IMR-90 (cell line): Measurements from ENCODE around the gene CPD. TPM values are rescaled to one million over a fixed set of nuclear protein-coding genes. Genes with fewer than 3 reads are reported as not detected.

ENCODE experiments used
- ATAC-seq: fragments of 200-7000 bp; cut with Tn5 transposase; 2 replicates; pipeline ENCODE4 v1.9.1; 2020; ENCODE audit warnings: low read depth, mild to moderate bottlenecking, moderate library complexity
- BruUV-seq: library from RNA; stranded (reverse); fragments of 400-500 nt; replicated peaks from 2 replicates; lab custom pipeline; 2021; lab: Mats Ljungman, UMichigan
- CTCF ChIA-PET: fragments of 300-600 bp; formaldehyde crosslinking; extraction: SDS; loops from one replicate; lab custom pipeline; 2021; ENCODE audit warnings: antibody characterized with exemption; lab: Yijun Ruan, JAX
- POLR2A ChIA-PET: fragments of 300-600 bp; sonication (Branson Sonifier 250); formaldehyde crosslinking; loops from one replicate; lab custom pipeline; 2022; ENCODE audit warnings: antibody characterized with exemption; ENCODE audit not compliant: unreplicated experiment; lab: Charles Lee
- DNase-seq: peaks from one replicate; pipeline ENCODE4 v3.0.0; 2013
- H2AFZ ChIP-seq: replicated peaks from 2 replicates; pipeline ENCODE3; 2013; ENCODE audit warnings: low read length, mild to moderate bottlenecking; ENCODE audit not compliant: poor library complexity
- H2AK5ac ChIP-seq: 2 replicates; pipeline ENCODE4 v1.6.1; 2013; ENCODE audit warnings: low read depth, low read length, inconsistent platforms
- H2AK9ac ChIP-seq: replicated peaks from 2 replicates; pipeline ENCODE3; 2013; ENCODE audit warnings: mild to moderate bottlenecking, low read depth, low read length, moderate library complexity; ENCODE audit not compliant: poor library complexity
- H2BK120ac ChIP-seq: 2 replicates; pipeline ENCODE4 v1.6.1; 2013; ENCODE audit warnings: low read depth, low read length, inconsistent platforms
- H2BK15ac ChIP-seq: 3 replicates; pipeline ENCODE4 v1.6.1; 2013; ENCODE audit warnings: low read depth, low read length, inconsistent platforms
- H2BK20ac ChIP-seq: 2 replicates; pipeline ENCODE4 v1.6.1; 2013; ENCODE audit warnings: low read depth, mild to moderate bottlenecking, inconsistent platforms, low read length, moderate library complexity
- H2BK5ac ChIP-seq: 2 replicates; pipeline ENCODE4 v1.6.1; 2013; ENCODE audit warnings: mild to moderate bottlenecking, low read depth, low read length, inconsistent platforms; ENCODE audit not compliant: poor library complexity, severe bottlenecking
- H3K14ac ChIP-seq: replicated peaks from 2 replicates; pipeline ENCODE4 v1.6.1; 2013; ENCODE audit warnings: low read depth, low read length, inconsistent platforms
- H3K18ac ChIP-seq: 2 replicates; pipeline ENCODE4 v1.6.1; 2013; ENCODE audit warnings: low read depth, low read length, control low read depth
- H3K23ac ChIP-seq: 2 replicates; pipeline ENCODE4 v1.6.1; 2013; ENCODE audit warnings: low read depth, low read length, inconsistent platforms
- H3K27ac ChIP-seq: 2 replicates; pipeline ENCODE4 v1.5.1; 2013; ENCODE audit warnings: mild to moderate bottlenecking, control low read depth, low read length; ENCODE audit not compliant: insufficient read depth
- H3K27me3 ChIP-seq: 2 replicates; pipeline ENCODE4 v1.6.1; 2013; ENCODE audit warnings: low read length; ENCODE audit not compliant: control insufficient read depth, insufficient read depth
- H3K36me3 ChIP-seq: 2 replicates; pipeline ENCODE4 v1.6.1; 2013; ENCODE audit warnings: low read length, mixed read lengths; ENCODE audit not compliant: control insufficient read depth, insufficient read depth
- H3K4ac ChIP-seq: 2 replicates; pipeline ENCODE4 v1.6.1; 2013; ENCODE audit warnings: low read depth, low read length, inconsistent platforms
- H3K4me1 ChIP-seq: 2 replicates; pipeline ENCODE4 v1.6.1; 2013; ENCODE audit warnings: low read length, mixed read lengths; ENCODE audit not compliant: control insufficient read depth, insufficient read depth
- H3K4me2 ChIP-seq: 2 replicates; pipeline ENCODE4 v1.6.1; 2013; ENCODE audit warnings: low read depth, mild to moderate bottlenecking, control low read depth, low read length, moderate library complexity
- H3K4me3 ChIP-seq: 2 replicates; pipeline ENCODE4 v1.5.1; 2013; ENCODE audit warnings: low read depth, mild to moderate bottlenecking, control low read depth, low read length, moderate library complexity; ENCODE audit not compliant: insufficient read depth
- H3K56ac ChIP-seq: 2 replicates; pipeline ENCODE4 v1.6.1; 2013; ENCODE audit warnings: low read length, inconsistent platforms; ENCODE audit not compliant: insufficient read depth; ENCODE audit errors: extremely low read depth
- H3K79me1 ChIP-seq, 2 experiments: 2 replicates each; pipeline ENCODE4 v1.6.1; 2013; ENCODE audit warnings: low read length in 2 of 2, inconsistent platforms in 1 of 2, low read depth in 1 of 2
- H3K9ac ChIP-seq: 2 replicates; pipeline ENCODE4 v1.6.1; 2013; ENCODE audit warnings: low read depth, low read length, control low read depth
- H3K9me1 ChIP-seq: 2 replicates; pipeline ENCODE4 v1.6.1; 2013; ENCODE audit warnings: low read length, inconsistent platforms; ENCODE audit not compliant: insufficient read depth
- H3K9me3 ChIP-seq: 2 replicates; pipeline ENCODE4 v1.6.1; 2013; ENCODE audit warnings: low read length; ENCODE audit not compliant: control insufficient read depth, insufficient read depth
- H4K20me1 ChIP-seq: 2 replicates; pipeline ENCODE4 v1.6.1; 2013; ENCODE audit warnings: low read length, inconsistent platforms; ENCODE audit not compliant: insufficient read depth
- H4K5ac ChIP-seq: 2 replicates; pipeline ENCODE4 v1.6.1; 2013; ENCODE audit warnings: mild to moderate bottlenecking, low read depth, low read length, control low read depth
- H4K8ac ChIP-seq, 2 experiments: 2 replicates each; pipeline ENCODE4 v1.6.1; 2013; ENCODE audit warnings: low read depth in 2 of 2, low read length in 2 of 2, control low read depth in 1 of 2, inconsistent platforms in 1 of 2
- H4K91ac ChIP-seq: 2 replicates; pipeline ENCODE4 v1.6.1; 2013; ENCODE audit warnings: low read depth, low read length, inconsistent platforms; ENCODE audit not compliant: insufficient read depth
- CEBPB ChIP-seq: IDR thresholded peaks from 2 replicates; pipeline ENCODE4 v1.6.1; 2012; ENCODE audit warnings: low read depth, low read length, improper control_type of control experiment
- CHD1 ChIP-seq: IDR thresholded peaks from 2 replicates; pipeline ENCODE4 v1.6.1; 2012; ENCODE audit warnings: low read depth, low read length, improper control_type of control experiment
- FOS ChIP-seq: fragments of 150-350 bp; IDR thresholded peaks from 2 replicates; pipeline ENCODE4 v1.6.1; 2016; ENCODE audit warnings: low read depth, low read length
- MAZ ChIP-seq: IDR thresholded peaks from 2 replicates; pipeline ENCODE4 v1.6.1; 2012; ENCODE audit warnings: low read depth, mild to moderate bottlenecking, low read length, improper control_type of control experiment, moderate library complexity, borderline replicate concordance
- NFE2L2 ChIP-seq: fragments of 150-350 bp; IDR thresholded peaks from 2 replicates; pipeline ENCODE4 v1.6.1; 2016; ENCODE audit warnings: low read depth, mild to moderate bottlenecking, low read length
- RAD21 ChIP-seq: IDR thresholded peaks from 2 replicates; pipeline ENCODE4 v1.6.1; 2012; ENCODE audit warnings: low read length, improper control_type of control experiment
- WGBS, 2 experiments: methylation state at CpG; one replicate each; pipeline versions ENCODE4 v1.1.5 to v1.1.7; 2013; ENCODE audit warnings: missing lambda C conversion rate in 2 of 2; ENCODE audit not compliant: insufficient read length in 1 of 2; ENCODE audit errors: extremely low coverage in 2 of 2; 5-methylcytosine and 5-hydroxymethylcytosine counted together
- dilution Hi-C: fragments of 300-500 bp; cut with HindIII; formaldehyde crosslinking; loops from one replicate; pipeline ENCODE4 v1.14.3; 2018; ENCODE audit warnings: low sequenced_read_pairs; ENCODE audit not compliant: unreplicated experiment
- in situ Hi-C: fragments of 300-500 bp; cut with MboI; formaldehyde crosslinking; loops from 3 replicates; pipeline ENCODE4 v1.14.3; 2019; ENCODE audit warnings: low sequenced_read_pairs, inconsistent platforms, mixed read lengths
- intact Hi-C: fragments of 100-400 bp; cut with micrococcal nuclease; formaldehyde crosslinking; loops from 2 replicates; pipeline ENCODE4 v1.10.0; 2022
- polyA plus RNA-seq, 3 experiments: library from polyadenylated mRNA; depleted of rRNA; stranded (reverse); fragments of >200 nt; gene quantifications; 2 replicates each; pipeline ENCODE4 v1.2.3, GENCODE V29; 2012; ENCODE audit warnings: low replicate concordance in 1 of 3
- total RNA-seq: library from RNA; depleted of rRNA; stranded (reverse); fragments of >200 nt; gene quantifications from 2 replicates; pipeline ENCODE4 v1.2.3, GENCODE V29; 2012
- TF ChIP-seq, protein P1 (sequence below): fragments of 150-350 bp; IDR thresholded peaks from 2 replicates; pipeline ENCODE4 v1.6.1; 2017; ENCODE audit warnings: mild to moderate bottlenecking, antibody characterized with exemption, low read length, low read depth
- TF ChIP-seq, protein P2 (sequence below): fragments of 150-350 bp; IDR thresholded peaks from 2 replicates; pipeline ENCODE4 v1.6.1; 2016; ENCODE audit warnings: low read depth, mild to moderate bottlenecking, low read length, moderate library complexity, borderline replicate concordance
- TF ChIP-seq, protein P3 (sequence below): conservative IDR thresholded peaks from 2 replicates; pipeline ENCODE4 v1.5.1; 2012; ENCODE audit warnings: mild to moderate bottlenecking, low read depth, low read length, improper control_type of control experiment

CPD gene
- total and polyA plus RNA-seq, 2 of the 4 experiments (the other 2 are of a cell fraction): 23.4 to 94.5 TPM

DNA sequence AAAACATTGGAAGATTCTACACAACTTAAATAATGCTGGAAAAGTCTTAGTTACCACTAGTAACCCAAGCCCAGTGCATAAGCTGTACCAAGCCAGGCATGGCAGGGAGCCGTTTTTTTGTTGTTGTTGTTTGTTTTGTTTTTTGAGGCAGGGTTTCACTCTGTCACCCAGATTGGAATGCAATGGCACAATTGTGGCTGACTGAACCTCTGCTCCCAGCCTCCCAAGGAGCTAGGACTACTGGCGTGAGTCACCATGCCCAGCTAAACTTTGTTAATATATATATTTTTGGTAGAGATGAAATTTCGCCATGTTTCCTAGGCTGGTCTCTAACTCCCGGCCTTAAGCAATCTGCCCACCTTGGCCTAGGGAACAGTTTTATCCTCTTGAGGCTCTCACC lies 44.3 kb upstream of the CPD start:
- dilution Hi-C loops (no loop called here), intact Hi-C loops (loop anchor here (5.0 kb wide), 1 partner anchor 37 kb away; no protein-coding TSS in a partner anchor), in situ Hi-C loops (no loop called here)
- Histone ChIP-seq H3K27ac (no peak overlapping the region), H2BK15ac (no peak overlapping the region), H3K27me3 (no peaks in the 10 kb centered on the region), H2BK5ac (no peak overlapping the region), H3K18ac (no peak overlapping the region), H2AFZ (no peak overlapping the region), H3K14ac (no peak overlapping the region), H2AK9ac (no peak overlapping the region), H3K4me3 (no peak overlapping the region), H4K91ac (no peak overlapping the region), H3K56ac (no peak overlapping the region), H2BK20ac (no peak overlapping the region), H3K79me1 (no peaks in the 10 kb centered on the region), H3K9me3 (no peaks in the 10 kb centered on the region), H3K4me2 (no peak overlapping the region), H3K23ac (no peak overlapping the region), H3K9me1 (no peaks in the 10 kb centered on the region; the same call in 1 of the 2 replicates), H3K4ac (no peak overlapping the region), H3K9ac (no peak overlapping the region), H3K36me3 (no peaks in the 10 kb centered on the region), H4K20me1 (no peaks in the 10 kb centered on the region), H3K4me1 (no peaks in the 10 kb centered on the region), H4K5ac (no peak overlapping the region), H2BK120ac (no peak overlapping the region), H4K8ac (no peak overlapping the region), H2AK5ac (no peak overlapping the region)
- TF ChIP-seq CEBPB (no peak), RAD21 (no peak), FOS (no peak), CHD1 (no peak), MAZ (no peak), NFE2L2 (no peak)
- TF ChIP-seq, protein P1, sequence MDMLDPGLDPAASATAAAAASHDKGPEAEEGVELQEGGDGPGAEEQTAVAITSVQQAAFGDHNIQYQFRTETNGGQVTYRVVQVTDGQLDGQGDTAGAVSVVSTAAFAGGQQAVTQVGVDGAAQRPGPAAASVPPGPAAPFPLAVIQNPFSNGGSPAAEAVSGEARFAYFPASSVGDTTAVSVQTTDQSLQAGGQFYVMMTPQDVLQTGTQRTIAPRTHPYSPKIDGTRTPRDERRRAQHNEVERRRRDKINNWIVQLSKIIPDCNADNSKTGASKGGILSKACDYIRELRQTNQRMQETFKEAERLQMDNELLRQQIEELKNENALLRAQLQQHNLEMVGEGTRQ: no peak
- TF ChIP-seq, protein P2, sequence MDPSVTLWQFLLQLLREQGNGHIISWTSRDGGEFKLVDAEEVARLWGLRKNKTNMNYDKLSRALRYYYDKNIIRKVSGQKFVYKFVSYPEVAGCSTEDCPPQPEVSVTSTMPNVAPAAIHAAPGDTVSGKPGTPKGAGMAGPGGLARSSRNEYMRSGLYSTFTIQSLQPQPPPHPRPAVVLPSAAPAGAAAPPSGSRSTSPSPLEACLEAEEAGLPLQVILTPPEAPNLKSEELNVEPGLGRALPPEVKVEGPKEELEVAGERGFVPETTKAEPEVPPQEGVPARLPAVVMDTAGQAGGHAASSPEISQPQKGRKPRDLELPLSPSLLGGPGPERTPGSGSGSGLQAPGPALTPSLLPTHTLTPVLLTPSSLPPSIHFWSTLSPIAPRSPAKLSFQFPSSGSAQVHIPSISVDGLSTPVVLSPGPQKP: no peak
- TF ChIP-seq, protein P3, sequence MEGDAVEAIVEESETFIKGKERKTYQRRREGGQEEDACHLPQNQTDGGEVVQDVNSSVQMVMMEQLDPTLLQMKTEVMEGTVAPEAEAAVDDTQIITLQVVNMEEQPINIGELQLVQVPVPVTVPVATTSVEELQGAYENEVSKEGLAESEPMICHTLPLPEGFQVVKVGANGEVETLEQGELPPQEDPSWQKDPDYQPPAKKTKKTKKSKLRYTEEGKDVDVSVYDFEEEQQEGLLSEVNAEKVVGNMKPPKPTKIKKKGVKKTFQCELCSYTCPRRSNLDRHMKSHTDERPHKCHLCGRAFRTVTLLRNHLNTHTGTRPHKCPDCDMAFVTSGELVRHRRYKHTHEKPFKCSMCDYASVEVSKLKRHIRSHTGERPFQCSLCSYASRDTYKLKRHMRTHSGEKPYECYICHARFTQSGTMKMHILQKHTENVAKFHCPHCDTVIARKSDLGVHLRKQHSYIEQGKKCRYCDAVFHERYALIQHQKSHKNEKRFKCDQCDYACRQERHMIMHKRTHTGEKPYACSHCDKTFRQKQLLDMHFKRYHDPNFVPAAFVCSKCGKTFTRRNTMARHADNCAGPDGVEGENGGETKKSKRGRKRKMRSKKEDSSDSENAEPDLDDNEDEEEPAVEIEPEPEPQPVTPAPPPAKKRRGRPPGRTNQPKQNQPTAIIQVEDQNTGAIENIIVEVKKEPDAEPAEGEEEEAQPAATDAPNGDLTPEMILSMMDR: no peak
- no TSS peak for BruUV-seq
- ATAC-seq (no peak), DNase-seq (no peak)
- CTCF ChIA-PET: no interaction called here
- POLR2A ChIA-PET: no interaction called here
- no CpG with 5 or more reads among the region's 4 CpGs for WGBS, 2 experiments
